GM12891 (cell line): ENCODE measurements around the gene TEX26.

ENCODE experiments used
- POLR2A ChIP-seq: IDR thresholded peaks from 2 replicates; pipeline ENCODE4 v1.6.1; 2011; ENCODE audit warnings: low read depth, low read length, control low read depth
- POLR2AphosphoS5 ChIP-seq: IDR thresholded peaks from 2 replicates; pipeline ENCODE4 v1.6.1; 2011; ENCODE audit warnings: low read depth, low read length, control low read depth
- SPI1 ChIP-seq: IDR thresholded peaks from 2 replicates; pipeline ENCODE4 v1.6.1; 2011; ENCODE audit warnings: low read depth, low read length, control low read depth

DNA sequence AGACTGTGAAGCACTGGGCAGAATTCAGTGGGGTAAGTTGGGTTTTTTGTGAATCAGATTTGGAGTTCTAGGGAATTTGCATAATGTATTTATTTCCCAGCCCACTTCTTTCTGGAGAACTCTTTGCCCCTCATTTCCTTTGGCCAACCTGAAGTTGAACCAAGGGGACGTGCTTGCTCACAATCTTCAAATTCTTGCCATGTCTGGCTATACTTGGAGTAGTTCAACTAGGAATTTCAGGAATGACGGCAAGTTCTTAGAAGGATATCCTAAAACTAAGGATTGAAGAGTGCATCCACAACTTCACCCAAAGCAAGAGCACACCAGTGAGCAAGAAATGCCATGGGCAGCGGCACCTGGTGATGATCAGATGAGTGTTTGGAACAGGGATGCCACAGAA lies 88.5 kb downstream of the TEX26 start:
- TF ChIP-seq SPI1 (no peak), POLR2A (no peak), POLR2AphosphoS5 (no peak)
